ENCODE results near the gene UROD.

Gene UROD

GRCh38 chr1:45009296-45009865, 2.7 kb upstream of the UROD start:
- DNase-seq, result no peak

GRCh38 chr1:45009956-45010854, 1.8 kb upstream of the UROD start:
- DNase-seq, result no peak

DNA sequence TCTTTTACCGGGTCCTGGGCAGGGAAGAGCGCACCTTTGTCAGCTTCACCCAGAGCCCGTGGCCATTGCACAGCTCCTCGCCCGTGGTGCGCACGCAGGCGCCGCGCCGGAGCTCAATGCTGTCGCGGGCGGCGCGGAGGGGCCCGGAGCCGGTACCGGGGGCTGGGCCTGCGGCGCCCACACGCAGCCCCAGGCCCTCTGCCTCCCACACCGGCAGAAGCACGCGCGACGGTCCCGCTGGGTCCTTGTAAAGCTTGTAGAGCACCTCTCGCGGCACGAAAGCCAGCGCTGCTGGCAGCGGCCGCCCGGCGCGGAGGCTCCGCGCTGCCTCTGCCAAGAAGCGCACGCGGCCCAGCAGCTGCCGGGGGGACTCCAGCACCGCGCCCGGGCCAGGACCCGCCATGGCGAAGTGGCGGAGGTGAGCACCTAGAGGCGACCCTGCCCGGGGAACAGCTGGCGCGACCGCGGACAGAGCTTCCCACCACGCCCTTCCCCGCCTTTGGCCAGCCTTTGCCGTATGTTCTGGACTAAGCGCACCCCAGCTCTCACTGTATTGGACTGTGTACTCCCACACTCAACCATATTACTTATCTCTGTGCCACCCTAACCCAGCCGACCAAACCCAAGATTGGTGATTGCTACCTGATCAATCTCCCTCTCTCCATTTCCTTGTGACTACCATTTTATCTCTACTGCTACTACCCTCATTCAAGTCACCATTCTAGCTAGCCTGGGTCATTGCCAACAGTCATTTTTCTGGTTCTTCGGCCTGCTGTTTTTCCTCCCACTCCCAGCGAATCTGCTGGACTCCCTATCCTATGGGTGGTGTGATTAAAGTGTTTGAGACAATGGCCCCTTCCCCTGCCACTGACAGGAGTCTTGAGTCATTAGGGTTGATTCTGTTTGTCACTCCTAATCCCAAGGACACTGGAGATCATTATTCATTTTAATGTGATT, 921 bp upstream of the UROD start, which contains the start of gene HECTD3:
Gene HECTD3 (minus strand): TSS at position 470 of the 957 bp plus-strand sequence. CDS start 67 bp downstream, at position 403.
- DNase-seq, result peak; percentile 47

DNA sequence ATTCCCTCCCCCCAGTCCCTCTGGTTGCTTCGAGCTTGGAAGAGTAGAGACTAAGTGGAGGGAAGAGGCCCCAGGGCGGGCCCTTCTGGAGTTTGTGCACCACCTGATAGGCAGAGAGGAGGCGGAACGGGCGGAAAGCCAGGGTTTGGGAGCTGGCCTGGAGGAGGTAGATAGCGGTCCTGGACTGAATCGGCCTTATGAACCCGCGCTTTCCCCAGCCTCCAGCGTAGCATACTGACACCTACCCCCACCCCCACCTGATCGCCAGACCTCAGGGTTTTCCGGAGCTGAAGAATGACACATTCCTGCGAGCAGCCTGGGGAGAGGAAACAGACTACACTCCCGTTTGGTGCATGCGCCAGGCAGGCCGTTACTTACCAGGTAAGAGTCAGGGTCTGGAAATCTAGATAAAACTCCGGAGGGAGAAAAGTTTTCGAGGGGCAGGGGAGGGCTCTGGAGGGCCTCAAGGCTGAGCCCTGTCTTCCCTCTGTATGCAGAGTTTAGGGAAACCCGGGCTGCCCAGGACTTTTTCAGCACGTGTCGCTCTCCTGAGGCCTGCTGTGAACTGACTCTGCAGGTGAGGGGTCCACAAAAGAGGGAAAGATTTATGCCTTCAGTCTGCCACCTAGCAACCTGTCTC, 705 bp downstream of the UROD start:
- DNase-seq, result no peak

DNA sequence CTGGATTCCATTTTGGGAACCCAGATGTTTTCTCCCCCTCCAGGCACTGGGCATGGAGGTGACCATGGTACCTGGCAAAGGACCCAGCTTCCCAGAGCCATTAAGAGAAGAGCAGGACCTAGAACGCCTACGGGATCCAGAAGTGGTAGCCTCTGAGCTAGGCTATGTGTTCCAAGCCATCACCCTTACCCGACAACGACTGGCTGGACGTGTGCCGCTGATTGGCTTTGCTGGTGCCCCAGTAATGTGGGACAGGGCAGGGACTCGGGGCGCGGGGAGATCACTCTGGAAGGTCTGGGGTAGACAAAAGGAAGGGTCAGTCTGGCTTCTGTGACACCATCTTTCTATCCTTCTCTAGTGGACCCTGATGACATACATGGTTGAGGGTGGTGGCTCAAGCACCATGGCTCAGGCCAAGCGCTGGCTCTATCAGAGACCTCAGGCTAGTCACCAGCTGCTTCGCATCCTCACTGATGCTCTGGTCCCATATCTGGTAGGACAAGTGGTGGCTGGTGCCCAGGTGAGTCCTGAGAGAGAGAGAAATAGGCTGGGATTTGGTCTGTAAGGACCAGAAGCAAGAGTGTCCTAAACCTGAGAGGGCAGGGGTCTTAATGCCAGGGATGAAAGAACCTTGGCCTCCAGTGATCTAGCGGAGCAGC, 1.6 kb downstream of the UROD start:
- no peak for DNase-seq

GRCh38 chr1:45014321-45015028, 2.4 kb downstream of the UROD start:
- DNase-seq, result peak; percentile 75

DNA sequence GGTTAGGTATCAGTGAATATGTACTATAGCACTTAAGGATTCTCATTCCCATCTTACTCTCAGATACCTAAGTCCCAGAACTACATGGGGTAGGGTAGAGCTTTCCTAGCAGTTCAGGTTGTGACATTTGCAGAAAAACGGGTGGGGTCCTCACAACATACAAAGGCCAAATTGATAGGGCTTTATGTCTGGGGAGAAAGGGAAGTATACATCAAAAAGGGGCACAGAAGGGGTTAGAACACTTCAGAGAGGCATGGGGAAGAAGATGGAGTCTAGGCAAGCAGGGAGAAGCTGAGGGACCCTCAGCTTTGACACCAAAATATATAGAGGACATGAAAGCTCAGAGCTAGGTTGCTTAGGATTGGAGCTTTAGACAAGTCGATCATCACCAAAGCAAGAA, 3.6 kb downstream of the UROD start:
- DNase-seq, result no peak

GRCh38 chr1:45016090-45016697, 4.1 kb downstream of the UROD start:
- DNase-seq, result no peak

DNA sequence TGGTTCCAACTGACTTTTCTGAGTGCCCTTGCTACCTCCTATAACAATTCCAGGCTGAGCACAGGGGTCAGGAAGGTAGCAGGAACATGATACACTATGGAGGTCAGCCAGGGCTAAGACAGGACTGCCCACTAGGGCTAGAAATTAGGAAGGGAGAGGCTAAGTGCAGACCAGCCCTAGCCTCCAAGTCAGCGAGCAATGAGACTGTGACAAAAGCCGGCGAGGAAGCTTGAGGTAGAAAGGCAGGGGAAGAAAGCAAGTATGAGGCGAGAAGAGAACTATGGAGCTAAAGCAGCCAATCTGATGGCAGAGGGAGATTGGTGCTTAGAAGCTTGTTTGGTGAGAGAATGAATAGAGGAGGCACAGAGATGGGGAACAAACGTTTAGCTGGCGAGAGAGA, 4.7 kb downstream of the UROD start:
- no peak for DNase-seq

DNA sequence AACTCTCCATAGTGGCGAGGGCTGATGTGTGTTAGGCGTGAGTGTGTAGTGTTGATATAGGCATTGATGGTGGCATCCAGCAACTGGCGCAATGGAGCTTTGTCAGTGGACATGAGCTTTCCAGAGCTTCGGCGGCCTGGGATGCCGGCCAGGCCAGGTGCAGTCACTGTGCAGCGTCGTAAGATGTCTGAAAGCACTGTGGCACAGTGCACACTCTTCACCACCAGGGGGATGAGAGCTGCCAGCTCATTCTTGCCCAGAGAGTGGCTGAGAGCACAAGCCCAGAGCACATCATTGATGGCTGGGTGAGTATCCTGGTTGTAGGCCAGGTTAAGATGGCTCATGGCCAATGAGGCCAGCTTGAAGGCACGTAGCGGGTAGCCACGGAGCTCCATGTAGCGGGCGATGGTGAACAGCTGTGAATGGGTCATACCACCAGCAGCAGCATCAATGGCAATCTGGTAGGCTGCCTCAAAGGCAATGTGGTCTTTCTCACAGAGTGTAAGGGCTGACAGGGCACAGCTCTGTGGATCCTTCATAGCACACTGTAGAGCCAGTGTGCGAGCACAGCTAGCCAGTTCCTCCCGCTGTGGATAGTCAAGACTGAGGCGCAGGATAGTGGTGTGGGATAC, 6.7 kb downstream of the UROD start:
- peak; percentile 50 for DNase-seq

- DNase-seq, result no peak
Observed at GRCh38 chr1:45023663-45024062, 11.6 kb downstream of the UROD start.

DNA sequence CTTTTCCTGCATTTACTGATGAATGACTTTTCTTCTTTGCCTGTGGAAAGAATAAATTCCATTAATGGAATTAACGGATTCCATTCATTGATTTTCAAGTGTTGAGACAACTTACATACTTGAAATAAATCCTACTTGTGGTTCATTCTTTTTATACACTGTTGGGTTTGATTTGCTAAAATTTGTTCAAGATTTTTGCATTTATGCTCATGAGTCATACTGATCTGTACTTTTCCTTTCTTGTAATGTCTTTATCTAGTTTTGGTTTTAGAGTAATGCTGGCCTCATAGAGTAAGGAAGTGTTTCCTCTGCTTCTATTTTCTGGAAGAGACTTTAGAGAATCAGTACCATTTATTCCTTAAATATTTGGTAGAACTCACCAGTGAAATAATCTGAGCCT, 14.4 kb downstream of the UROD start:
- DNase-seq, result no peak

DNA sequence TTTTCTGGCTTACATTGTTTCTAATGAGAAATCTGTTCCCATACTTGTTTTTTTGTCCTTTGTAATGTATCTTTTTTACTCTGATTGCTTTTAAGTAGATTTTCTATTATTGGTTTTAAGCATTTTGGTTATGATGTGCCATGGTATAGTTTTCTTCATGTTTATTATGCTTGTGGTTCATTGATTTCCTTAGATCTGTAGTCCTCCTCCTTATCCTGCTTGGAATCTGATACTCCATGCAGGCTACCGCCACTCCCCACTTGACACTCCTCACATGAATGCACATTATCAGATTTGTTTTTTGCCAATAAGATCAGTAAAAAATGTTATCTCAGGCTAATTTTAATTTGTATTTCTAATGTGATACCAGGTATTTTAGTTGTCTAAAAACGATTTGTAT, 20.8 kb downstream of the UROD start:
- DNase-seq, result no peak

- no peak for DNase-seq
Observed at GRCh38 chr1:45033356-45033755, 21.3 kb downstream of the UROD start.

- DNase-seq, result no peak
Observed at GRCh38 chr1:45035631-45036301, 23.7 kb downstream of the UROD start.

DNA sequence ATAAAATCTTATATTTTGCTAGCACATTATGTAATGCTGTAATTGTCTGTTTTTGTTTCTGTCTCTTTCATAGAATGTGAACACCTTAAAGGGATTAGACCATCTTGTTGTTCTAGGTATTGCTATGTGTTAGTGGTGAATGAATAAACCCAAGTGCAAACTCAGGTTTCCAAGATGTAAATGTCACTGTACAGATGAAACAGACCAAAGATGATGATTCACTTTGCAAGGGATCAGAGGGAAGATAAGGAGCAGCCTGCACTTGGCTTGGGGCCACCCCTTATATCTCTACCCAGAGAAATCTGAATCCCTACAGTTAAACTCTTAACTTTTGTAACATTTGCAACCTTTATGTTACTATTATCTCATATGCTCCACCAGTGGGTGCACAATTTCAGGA, 25.4 kb downstream of the UROD start:
- no peak for DNase-seq

- DNase-seq, result no peak
Observed at GRCh38 chr1:45038240-45038639, 26.2 kb downstream of the UROD start.

- no peak for DNase-seq
Observed at GRCh38 chr1:45038661-45039364, 26.8 kb downstream of the UROD start.

DNA sequence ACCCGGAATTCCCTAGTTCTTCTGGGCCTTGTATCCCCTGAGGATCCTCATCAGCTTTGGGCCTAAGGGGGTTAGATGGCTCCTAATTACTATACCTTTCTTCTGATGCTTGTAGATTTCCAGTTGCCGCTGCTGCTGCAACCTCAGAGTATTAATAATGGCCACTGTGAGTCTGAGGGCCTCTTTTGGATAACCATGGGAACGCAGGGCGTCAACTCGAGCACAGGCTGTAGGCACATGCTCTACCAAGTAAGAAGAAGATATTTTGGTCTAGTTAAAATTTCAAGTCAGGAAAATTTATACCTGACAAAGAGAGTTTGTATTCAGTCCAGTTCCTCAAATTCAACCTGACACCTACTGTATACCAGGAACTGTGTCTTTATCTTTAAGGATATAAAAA, 28.2 kb downstream of the UROD start:
- DNase-seq, result no peak

All from activated T-cell treated with anti-CD3 and anti-CD28 coated beads for 4 hours (primary cell).